ENCODE results near the gene SORBS1. TPM values are rescaled to one million over a fixed set of nuclear protein-coding genes. Genes with fewer than 3 reads are reported as not detected.

The SORBS1 gene
- total and polyA plus RNA-seq, 2 of the 13 experiments (the other 11 are each of a cell fraction or from before 2014, with no cell fraction given), result 16.8 to 39.8 TPM

DNA sequence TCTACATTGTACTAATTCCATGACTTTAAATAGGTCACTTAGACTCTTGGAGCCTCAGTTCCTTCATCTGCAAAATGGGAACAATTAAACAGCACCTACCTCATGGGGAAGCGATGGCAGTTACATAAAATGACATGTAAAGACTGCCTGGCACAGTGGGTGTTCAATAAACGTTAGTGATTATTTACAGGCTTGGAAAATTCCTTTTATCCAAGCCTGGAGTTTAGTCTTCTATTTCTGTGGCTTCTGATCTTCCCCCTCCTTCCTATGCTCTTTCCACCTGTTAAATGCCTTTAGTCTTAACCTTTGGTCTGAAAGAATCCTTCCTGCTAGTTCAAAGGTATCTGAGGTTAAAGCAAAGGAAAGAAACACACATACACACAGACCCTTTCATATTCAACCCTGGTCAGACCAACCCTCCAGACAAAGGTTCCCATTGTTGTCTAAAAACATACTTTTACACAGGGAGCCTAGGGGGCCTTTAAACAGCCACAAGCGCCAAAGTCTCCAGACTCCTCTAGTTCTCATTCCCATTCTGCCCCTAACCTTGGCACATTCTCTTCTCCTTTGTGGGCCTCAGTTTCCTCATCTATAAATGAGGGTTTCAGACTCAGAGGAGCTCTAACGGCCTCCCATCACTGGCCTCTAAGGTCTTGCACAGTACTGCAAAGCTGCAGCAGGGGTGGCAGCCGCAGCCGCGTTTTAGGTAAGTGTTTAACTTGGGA lies 21.4 kb downstream of the SORBS1 start (continued):
- TF ChIP-seq, protein P1, sequence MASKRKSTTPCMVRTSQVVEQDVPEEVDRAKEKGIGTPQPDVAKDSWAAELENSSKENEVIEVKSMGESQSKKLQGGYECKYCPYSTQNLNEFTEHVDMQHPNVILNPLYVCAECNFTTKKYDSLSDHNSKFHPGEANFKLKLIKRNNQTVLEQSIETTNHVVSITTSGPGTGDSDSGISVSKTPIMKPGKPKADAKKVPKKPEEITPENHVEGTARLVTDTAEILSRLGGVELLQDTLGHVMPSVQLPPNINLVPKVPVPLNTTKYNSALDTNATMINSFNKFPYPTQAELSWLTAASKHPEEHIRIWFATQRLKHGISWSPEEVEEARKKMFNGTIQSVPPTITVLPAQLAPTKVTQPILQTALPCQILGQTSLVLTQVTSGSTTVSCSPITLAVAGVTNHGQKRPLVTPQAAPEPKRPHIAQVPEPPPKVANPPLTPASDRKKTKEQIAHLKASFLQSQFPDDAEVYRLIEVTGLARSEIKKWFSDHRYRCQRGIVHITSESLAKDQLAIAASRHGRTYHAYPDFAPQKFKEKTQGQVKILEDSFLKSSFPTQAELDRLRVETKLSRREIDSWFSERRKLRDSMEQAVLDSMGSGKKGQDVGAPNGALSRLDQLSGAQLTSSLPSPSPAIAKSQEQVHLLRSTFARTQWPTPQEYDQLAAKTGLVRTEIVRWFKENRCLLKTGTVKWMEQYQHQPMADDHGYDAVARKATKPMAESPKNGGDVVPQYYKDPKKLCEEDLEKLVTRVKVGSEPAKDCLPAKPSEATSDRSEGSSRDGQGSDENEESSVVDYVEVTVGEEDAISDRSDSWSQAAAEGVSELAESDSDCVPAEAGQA (IDR thresholded peaks at IDR 0.05; ENCODE audit: low read depth), result no peak
- TF ChIP-seq, protein P1 (CRISPR knock-in tag; IDR thresholded peaks at IDR 0.05; ENCODE audit: borderline replicate concordance), result no peak
- TF ChIP-seq ZNF234 (CRISPR knock-in tag; conservative IDR thresholded peaks at IDR 0.05) (no peak), HCFC1 (IDR thresholded peaks at IDR 0.05; ENCODE audit: low read depth, low read length) (no peak), ZNF777 (CRISPR knock-in tag; IDR thresholded peaks at IDR 0.05) (no peak), LCORL (IDR thresholded peaks at IDR 0.05) (no peak), LCORL (CRISPR knock-in tag; IDR thresholded peaks at IDR 0.05) (no peak), ZNF263 (CRISPR knock-in tag; IDR thresholded peaks at IDR 0.05) (peak; percentile 24; the same call in 1 of the 2 replicates), HDAC2 (CRISPR knock-in tag; IDR thresholded peaks at IDR 0.05) (peak; percentile 49), BHLHE40 (IDR thresholded peaks at IDR 0.05; ENCODE audit: low read length) (no peak), CBX5 (CRISPR knock-in tag; IDR thresholded peaks at IDR 0.05; ENCODE audit: borderline replicate concordance) (no peak), THYN1 (CRISPR knock-in tag; IDR thresholded peaks at IDR 0.05; ENCODE audit: borderline replicate concordance, low read depth) (no peak), SIX1 (CRISPR knock-in tag; IDR thresholded peaks at IDR 0.05; ENCODE audit: borderline replicate concordance) (no peak), SYNCRIP (IDR thresholded peaks at IDR 0.05; ENCODE audit: insufficient read depth, low read depth, low read length) (no peak), ZNF350 (CRISPR knock-in tag; IDR thresholded peaks at IDR 0.05; ENCODE audit: borderline replicate concordance, low read depth) (no peak), ZNF549 (CRISPR knock-in tag; IDR thresholded peaks at IDR 0.05) (no peak), FOXP1 (IDR thresholded peaks at IDR 0.05) (no peak), FOXP1 (CRISPR knock-in tag; IDR thresholded peaks at IDR 0.05) (peak; percentile 65)
- TF ChIP-seq, protein P2, sequence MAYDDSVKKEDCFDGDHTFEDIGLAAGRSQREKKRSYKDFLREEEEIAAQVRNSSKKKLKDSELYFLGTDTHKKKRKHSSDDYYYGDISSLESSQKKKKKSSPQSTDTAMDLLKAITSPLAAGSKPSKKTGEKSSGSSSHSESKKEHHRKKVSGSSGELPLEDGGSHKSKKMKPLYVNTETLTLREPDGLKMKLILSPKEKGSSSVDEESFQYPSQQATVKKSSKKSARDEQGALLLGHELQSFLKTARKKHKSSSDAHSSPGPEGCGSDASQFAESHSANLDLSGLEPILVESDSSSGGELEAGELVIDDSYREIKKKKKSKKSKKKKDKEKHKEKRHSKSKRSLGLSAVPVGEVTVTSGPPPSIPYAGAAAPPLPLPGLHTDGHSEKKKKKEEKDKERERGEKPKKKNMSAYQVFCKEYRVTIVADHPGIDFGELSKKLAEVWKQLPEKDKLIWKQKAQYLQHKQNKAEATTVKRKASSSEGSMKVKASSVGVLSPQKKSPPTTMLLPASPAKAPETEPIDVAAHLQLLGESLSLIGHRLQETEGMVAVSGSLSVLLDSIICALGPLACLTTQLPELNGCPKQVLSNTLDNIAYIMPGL (CRISPR knock-in tag; IDR thresholded peaks at IDR 0.05; ENCODE audit: borderline replicate concordance in 1 of 2, low read depth in 1 of 2), result no peak
- TF ChIP-seq, protein P3, sequence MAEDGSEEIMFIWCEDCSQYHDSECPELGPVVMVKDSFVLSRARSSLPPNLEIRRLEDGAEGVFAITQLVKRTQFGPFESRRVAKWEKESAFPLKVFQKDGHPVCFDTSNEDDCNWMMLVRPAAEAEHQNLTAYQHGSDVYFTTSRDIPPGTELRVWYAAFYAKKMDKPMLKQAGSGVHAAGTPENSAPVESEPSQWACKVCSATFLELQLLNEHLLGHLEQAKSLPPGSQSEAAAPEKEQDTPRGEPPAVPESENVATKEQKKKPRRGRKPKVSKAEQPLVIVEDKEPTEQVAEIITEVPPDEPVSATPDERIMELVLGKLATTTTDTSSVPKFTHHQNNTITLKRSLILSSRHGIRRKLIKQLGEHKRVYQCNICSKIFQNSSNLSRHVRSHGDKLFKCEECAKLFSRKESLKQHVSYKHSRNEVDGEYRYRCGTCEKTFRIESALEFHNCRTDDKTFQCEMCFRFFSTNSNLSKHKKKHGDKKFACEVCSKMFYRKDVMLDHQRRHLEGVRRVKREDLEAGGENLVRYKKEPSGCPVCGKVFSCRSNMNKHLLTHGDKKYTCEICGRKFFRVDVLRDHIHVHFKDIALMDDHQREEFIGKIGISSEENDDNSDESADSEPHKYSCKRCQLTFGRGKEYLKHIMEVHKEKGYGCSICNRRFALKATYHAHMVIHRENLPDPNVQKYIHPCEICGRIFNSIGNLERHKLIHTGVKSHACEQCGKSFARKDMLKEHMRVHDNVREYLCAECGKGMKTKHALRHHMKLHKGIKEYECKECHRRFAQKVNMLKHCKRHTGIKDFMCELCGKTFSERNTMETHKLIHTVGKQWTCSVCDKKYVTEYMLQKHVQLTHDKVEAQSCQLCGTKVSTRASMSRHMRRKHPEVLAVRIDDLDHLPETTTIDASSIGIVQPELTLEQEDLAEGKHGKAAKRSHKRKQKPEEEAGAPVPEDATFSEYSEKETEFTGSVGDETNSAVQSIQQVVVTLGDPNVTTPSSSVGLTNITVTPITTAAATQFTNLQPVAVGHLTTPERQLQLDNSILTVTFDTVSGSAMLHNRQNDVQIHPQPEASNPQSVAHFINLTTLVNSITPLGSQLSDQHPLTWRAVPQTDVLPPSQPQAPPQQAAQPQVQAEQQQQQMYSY (CRISPR knock-in tag; IDR thresholded peaks at IDR 0.05), result no peak
